GM21825 (cell line): ENCODE measurements around the gene ARHGAP21.
A peak's percentile ranks its signal among the peaks of the same experiment; 100 is the strongest.
"Not testable (repeated sequence)": the region's sequence is repeated elsewhere in the genome, so short reads cannot be mapped to it uniquely, and the experiment has no call there.

Source experiments
- ATAC-seq: cut with Tn5 transposase; IDR thresholded peaks from one replicate; pipeline ENCODE4 v1.9.1; 2021; ENCODE audit warnings: mild to moderate bottlenecking, moderate library complexity; ENCODE audit not compliant: unreplicated experiment

Gene ARHGAP21

DNA sequence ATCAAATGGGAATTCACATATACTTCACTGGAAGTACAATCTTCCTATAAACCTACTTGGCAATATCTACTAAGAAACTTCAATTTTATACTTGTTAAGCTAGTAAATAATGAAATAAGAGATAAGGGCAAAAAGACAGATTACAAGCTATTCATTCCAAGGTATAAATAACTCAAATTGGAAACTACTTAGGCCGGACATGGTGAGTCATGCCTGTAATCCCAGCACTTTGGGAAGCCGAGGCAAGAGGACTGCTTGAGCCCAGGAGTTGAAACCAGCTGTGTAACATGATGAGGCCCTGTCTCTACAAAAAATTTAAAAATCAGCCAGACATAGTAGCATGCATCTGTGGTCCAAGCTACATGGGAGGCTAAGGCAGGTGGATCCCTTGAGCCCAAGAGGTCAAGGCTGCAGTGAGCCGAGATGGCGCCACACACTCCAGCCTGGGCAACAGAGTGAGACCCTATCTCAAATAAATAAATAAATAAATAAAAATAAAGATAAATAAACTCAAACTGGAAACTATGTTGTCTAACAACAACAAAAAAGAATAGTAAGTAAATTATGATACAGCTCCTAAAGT lies 37.6 kb downstream of the ARHGAP21 start:
- no peak for ATAC-seq

- no peak for ATAC-seq
Measured at GRCh38 chr10:24683554-24683953, 40.1 kb downstream of the ARHGAP21 start.

DNA sequence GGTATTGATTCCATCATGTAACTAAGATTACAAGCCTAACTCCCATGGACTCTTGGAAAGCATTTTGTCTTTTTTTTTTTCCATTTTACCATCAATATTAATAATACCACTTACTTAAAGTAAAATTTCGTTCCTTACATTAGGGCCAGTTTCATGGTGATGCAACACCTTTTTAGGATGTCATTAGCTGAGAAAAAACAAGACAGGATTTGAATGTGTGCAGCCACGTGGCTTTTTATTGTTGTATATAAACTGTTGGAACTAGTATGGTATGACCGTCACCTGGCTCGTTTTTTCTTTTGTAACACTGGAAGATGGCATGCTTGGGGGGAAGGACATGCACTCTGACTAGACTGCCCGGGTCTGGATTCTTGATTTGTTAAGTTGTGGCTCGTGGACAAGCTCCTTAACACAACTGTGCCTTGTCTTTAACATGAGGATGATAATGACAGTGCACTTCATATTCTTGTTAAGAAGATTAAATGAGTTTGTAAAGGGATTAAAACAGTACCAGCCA lies 42.1 kb downstream of the ARHGAP21 start:
- no peak for ATAC-seq

GRCh38 chr10:24680647-24681524 lies 42.8 kb downstream of the ARHGAP21 start:
- no peak for ATAC-seq

- no peak for ATAC-seq
Measured at GRCh38 chr10:24678757-24679156, 44.9 kb downstream of the ARHGAP21 start.

DNA sequence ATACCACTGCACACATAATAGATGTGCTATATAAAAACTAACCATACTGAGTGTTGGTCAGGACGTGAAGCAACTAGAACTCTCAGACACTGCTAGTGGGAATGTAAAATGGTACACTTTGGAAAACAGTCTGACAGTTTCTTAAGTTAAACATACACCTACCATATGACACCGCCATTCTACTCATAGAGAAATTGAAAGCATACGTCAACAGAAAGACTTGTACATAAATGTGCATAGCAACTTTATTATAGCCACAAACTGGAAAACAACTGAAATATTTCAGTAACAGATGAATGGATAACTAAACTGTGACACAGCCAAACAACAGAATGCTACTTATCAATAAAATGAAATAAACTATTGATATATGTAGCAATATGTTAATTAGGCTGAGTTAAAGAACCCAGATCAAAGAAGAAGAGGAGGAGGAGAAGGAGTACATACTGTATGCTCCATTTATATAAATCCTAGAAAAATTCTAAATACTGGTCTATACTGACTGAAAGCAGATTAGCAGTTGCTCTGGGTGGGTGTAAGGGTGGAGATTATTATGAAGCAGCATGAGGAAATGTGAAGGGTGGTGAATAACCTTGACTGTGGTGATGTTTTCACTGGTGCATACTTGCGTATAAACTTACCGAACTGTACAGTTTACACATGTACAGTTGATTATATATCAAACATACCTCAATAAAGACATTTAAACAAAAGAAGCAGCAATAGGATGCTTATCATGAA lies 48.6 kb downstream of the ARHGAP21 start:
- no peak for ATAC-seq

GRCh38 chr10:24670964-24671670 lies 52.6 kb downstream of the ARHGAP21 start:
- ATAC-seq = no peak

GRCh38 chr10:24669285-24669852 lies 54.3 kb downstream of the ARHGAP21 start:
- no peak for ATAC-seq

DNA sequence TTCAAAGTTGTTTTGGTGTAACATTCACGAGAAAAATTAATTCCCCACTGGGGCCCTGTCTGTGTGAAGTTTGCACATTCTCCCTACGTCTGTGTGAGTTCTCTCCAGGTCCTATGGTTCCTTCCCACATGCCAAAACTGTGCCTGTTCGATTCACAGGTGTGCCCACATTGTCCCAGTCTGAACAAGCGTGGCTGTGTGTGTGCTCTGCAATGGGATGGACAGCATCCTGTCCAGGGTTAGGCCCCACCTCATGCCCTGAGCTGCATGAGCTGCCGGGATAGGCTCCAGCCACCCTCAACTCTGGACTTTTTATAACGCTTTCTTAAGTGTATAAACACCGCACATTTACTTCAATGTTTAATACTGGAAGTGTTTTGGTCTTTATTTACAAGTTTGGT lies 55.4 kb downstream of the ARHGAP21 start:
- no peak for ATAC-seq

DNA sequence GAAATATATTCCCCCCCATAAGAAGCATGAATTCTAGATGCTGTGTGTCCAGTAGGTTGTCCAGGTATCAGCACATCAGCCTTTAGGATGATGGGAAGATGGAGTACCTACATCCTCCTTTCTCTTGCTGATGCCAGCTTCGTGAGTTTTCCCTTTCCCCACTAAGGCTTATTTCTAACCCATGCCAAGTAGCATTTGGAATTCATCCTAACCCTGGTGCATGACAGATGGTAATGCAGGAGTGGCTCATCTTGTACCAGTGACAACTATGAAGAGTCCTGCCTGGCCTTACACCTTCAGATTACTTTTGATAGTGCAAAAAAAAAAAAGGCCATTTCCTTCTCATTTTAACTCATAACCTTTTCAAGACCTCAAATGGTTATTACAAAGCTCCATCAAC lies 58.7 kb downstream of the ARHGAP21 start:
- no peak for ATAC-seq

- ATAC-seq = no peak
Measured at GRCh38 chr10:24661376-24661775, 62.3 kb downstream of the ARHGAP21 start.

DNA sequence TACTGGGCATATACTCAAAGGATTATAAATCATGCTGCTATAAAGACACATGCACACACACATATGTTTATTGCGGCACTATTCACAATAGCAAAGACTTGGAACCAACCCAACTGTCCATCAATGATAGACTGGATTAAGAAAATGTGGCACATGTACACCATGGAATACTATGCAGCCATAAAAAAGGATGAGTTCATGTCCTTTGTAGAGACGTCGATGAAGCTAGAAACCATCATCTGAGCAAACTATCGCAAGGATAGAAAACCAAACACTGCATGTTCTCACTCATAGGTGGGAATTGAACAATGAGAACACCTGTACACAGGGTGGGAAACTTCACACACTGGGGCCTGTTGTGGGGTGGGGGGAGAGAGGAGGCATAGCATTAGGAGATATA lies 65.4 kb downstream of the ARHGAP21 start:
- not testable (repeated sequence) for ATAC-seq

DNA sequence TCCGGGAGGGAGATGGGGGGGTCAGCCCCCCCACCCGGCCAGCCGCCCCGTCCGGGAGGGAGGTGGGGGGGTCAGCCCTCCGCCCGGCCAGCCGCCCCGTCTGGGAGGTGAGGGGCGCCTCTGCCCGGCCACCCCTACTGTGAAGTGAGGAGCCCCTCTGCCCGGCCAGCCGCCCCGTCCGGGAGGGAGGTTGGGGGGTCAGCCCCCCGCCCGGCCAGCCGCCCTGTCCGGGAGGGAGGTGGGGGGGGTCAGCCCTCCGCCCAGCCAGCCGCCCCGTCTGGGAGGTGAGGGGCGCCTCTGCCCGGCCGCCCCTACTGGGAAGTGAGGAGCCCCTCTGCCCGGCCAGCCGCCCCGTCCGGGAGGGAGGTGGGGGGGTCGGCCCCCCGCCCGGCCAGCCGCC lies 67.4 kb downstream of the ARHGAP21 start:
- not testable (repeated sequence) for ATAC-seq

DNA sequence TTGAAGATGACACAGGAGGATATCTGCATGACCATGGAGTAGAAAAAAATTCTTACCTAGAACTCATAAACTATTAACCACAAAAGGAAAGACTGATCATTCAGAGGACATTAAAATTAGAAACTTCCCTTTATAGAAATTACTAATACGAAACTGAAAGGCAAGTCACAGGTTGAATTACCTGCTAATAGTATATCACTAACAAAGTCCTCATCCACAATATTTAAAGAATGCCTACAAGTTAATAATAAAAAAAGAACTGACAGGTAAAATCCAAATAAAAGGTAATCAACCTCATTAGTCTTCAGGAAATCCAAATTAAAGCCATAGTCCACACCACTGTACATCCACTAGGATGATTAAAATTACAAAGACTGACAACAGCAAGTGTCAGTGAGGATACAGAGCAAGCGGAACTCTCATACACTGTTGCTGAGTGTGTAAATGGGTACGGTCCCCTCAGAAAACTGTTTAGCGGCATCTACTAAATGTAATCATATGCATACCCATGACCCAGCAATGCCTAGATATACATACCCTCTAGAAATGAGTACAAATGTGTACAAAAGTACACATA lies 71.2 kb downstream of the ARHGAP21 start:
- ATAC-seq = peak; percentile 74

- ATAC-seq = peak; percentile 5
Measured at GRCh38 chr10:24651923-24652322, 71.8 kb downstream of the ARHGAP21 start.

- no peak for ATAC-seq
Measured at GRCh38 chr10:24650669-24651391, 72.9 kb downstream of the ARHGAP21 start.

DNA sequence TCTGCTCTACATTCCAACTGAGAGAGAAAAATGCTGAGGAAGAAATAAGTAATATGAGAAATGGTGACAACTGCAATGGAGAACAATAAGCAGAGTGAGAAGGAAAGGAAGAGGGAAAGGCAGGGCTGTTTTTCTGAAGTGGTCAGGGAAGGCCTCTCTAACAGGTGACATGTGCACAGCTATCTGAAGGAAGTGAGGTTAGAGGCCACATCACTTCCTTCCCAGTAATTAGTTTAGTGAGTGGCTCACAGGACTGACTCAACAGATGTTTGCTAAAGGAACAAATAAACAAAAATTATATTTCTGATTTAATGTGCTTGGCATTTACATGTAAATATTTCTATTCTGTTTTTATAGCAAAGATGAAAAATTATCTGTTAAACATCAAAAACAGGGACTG lies 77.9 kb downstream of the ARHGAP21 start:
- no peak for ATAC-seq

GRCh38 chr10:24645022-24645421 lies 78.7 kb downstream of the ARHGAP21 start:
- ATAC-seq = no peak

DNA sequence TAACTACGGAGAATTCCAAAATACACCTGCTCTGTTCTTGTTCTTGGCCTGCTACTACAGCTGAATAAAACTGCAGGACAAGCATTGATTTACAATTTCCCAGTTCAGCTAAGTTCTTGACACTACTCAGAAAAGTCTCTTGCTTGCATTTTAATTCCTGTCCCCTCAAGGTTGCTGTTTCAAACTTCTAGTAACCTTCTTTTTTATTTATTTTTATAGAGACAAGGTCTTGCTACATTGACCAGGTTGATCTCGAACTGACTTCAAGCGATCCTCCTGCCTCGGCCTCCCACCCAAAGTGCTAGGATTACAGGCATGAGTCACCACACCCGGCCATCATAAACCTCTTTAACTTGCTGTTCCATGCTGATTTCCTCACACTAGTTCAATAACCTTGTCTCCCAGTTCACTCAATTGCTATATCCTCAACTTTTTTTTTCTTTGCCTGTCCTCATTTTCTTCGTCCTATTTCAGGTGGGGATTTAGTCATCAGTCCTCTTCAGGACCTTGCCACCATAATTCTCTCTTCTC lies 79.9 kb downstream of the ARHGAP21 start:
- no peak for ATAC-seq
